HEK293 (cell line): ENCODE data around the gene NAALADL2.

Experiments used
- CTCF ChIA-PET: fragments of 350-600 bp; formaldehyde crosslinking; extraction: SDS; loops from one replicate; lab custom pipeline; 2021; ENCODE audit warnings: antibody characterized with exemption; lab: Yijun Ruan, JAX
- POLR2A ChIA-PET: fragments of 300-600 bp; formaldehyde crosslinking; extraction: SDS; loops from one replicate; lab custom pipeline; 2020; ENCODE audit warnings: antibody characterized with exemption, inconsistent platforms; lab: Yijun Ruan, JAX
- H3K27ac ChIP-seq: fragments of 200-500 bp; sonication (Bioruptor generic); 2 replicates; pipeline ENCODE4 v1.5.1; 2014; ENCODE audit warnings: low read depth, low read length, control low read depth, inconsistent platforms; ENCODE audit errors: extremely low read depth
- H3K36me3 ChIP-seq, 2 experiments: fragments of 200-500 bp in 1 of 2; sonication (Bioruptor generic) in 1 of 2; 1 replicate in 1 of 2; 2 replicates in 1 of 2; pipeline ENCODE4 v1.5.1; 2014 to 2017; ENCODE audit warnings: inconsistent platforms in 2 of 2, low read length in 2 of 2; ENCODE audit not compliant: control insufficient read depth in 2 of 2, insufficient read depth in 1 of 2
- H3K4me1 ChIP-seq: fragments of 200-500 bp; sonication (Bioruptor generic); 2 replicates; pipeline ENCODE4 v1.5.1; 2014; ENCODE audit warnings: mild to moderate bottlenecking, low read length, inconsistent platforms; ENCODE audit not compliant: control insufficient read depth, insufficient read depth
- H3K4me3 ChIP-seq: 2 replicates; pipeline ENCODE4 v1.5.1; 2011; ENCODE audit warnings: low read depth, mild to moderate bottlenecking, control low read depth, low read length, moderate library complexity
- H3K9me3 ChIP-seq: fragments of 200-500 bp; sonication (Bioruptor generic); 2 replicates; pipeline ENCODE4 v1.5.1; 2014; ENCODE audit warnings: low read depth, low read length, inconsistent platforms; ENCODE audit not compliant: control insufficient read depth, insufficient read depth
- IKZF3 ChIP-seq: fragments of 450-650 bp; IDR thresholded peaks from 2 replicates; pipeline ENCODE4 v1.5.0; 2018; ENCODE audit warnings: missing biosample characterization, mild to moderate bottlenecking, missing genetic modification characterization, moderate library complexity
- KLF9 ChIP-seq: fragments of 450-650 bp; formaldehyde crosslinking; IDR thresholded peaks from 2 replicates; pipeline ENCODE4 v1.5.1; 2016; ENCODE audit warnings: missing biosample characterization, missing genetic modification characterization, low read depth
- MYNN ChIP-seq: fragments of 450-650 bp; formaldehyde crosslinking; IDR thresholded peaks from 2 replicates; pipeline ENCODE4 v1.5.1; 2016; ENCODE audit warnings: missing biosample characterization, missing genetic modification characterization, borderline replicate concordance
- OSR2 ChIP-seq: fragments of 450-650 bp; formaldehyde crosslinking; IDR thresholded peaks from 2 replicates; pipeline ENCODE4 v1.5.1; 2016; ENCODE audit warnings: missing biosample characterization, missing genetic modification characterization
- PRDM1 ChIP-seq: fragments of 450-650 bp; formaldehyde crosslinking; IDR thresholded peaks from 2 replicates; pipeline ENCODE4; 2016; ENCODE audit warnings: missing biosample characterization, missing genetic modification characterization
- ZBTB48 ChIP-seq: fragments of 450-650 bp; formaldehyde crosslinking; IDR thresholded peaks from 2 replicates; pipeline ENCODE4 v1.5.1; 2016; ENCODE audit warnings: missing biosample characterization, missing genetic modification characterization
- ZFP3 ChIP-seq: fragments of 450-650 bp; formaldehyde crosslinking; IDR thresholded peaks from 2 replicates; pipeline ENCODE4 v1.5.1; 2016; ENCODE audit warnings: low read depth, missing biosample characterization, missing genetic modification characterization
- ZNF2 ChIP-seq: fragments of 450-650 bp; formaldehyde crosslinking; IDR thresholded peaks from 2 replicates; pipeline ENCODE4 v1.5.1; 2016; ENCODE audit warnings: missing biosample characterization, missing genetic modification characterization
- ZNF248 ChIP-seq: fragments of 450-650 bp; formaldehyde crosslinking; IDR thresholded peaks from 2 replicates; pipeline ENCODE4 v1.5.1; 2017; ENCODE audit warnings: missing biosample characterization, missing genetic modification characterization
- ZNF426 ChIP-seq: fragments of 450-650 bp; formaldehyde crosslinking; IDR thresholded peaks from 2 replicates; pipeline ENCODE4 v1.5.1; 2017; ENCODE audit warnings: missing biosample characterization, missing genetic modification characterization, mild to moderate bottlenecking, inconsistent platforms, moderate library complexity
- ZNF501 ChIP-seq: fragments of 450-650 bp; formaldehyde crosslinking; IDR thresholded peaks from 2 replicates; pipeline ENCODE4 v1.5.1; 2016; ENCODE audit warnings: missing biosample characterization, missing genetic modification characterization
- ZNF600 ChIP-seq: fragments of 450-650 bp; formaldehyde crosslinking; IDR thresholded peaks from 2 replicates; pipeline ENCODE4 v1.5.1; 2016; ENCODE audit warnings: missing biosample characterization, missing genetic modification characterization
- TF ChIP-seq, protein P1 (sequence below): fragments of 450-650 bp; formaldehyde crosslinking; IDR thresholded peaks from 2 replicates; pipeline ENCODE4 v1.5.1; 2016; ENCODE audit warnings: missing biosample characterization, missing genetic modification characterization, borderline replicate concordance
- TF ChIP-seq, protein P2 (sequence below): fragments of 450-650 bp; formaldehyde crosslinking; IDR thresholded peaks from 2 replicates; pipeline ENCODE4 v1.5.1; 2016; ENCODE audit warnings: missing biosample characterization, missing genetic modification characterization
- TF ChIP-seq, protein P3 (sequence below): fragments of 450-650 bp; formaldehyde crosslinking; IDR thresholded peaks from 2 replicates; pipeline ENCODE4 v1.5.1; 2017; ENCODE audit warnings: missing biosample characterization, missing genetic modification characterization
- TF ChIP-seq, protein P4 (sequence below): fragments of 450-650 bp; formaldehyde crosslinking; IDR thresholded peaks from 2 replicates; pipeline ENCODE4 v1.5.1; 2016; ENCODE audit warnings: missing biosample characterization, missing genetic modification characterization

Gene NAALADL2

DNA sequence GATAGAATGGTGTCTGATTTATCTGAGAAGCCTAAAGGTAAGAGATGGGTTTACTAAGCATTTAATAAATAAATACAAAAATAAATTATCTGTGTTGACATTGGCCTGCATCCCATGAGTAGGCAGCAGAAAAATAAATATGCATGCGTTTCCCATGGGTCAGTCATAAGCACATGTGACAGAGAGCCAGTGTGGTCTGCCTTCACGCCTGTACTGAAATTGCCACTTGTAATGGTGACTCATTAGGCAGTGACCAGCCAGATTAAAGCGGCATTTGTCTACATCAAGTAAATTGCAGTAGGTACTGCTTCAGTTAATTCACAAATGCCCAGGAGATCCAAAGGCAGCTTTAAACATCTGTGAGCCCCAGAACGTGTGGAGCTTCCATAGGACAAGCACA is 399.6 kb downstream of the NAALADL2 start (continued):
- TF ChIP-seq, protein P1, sequence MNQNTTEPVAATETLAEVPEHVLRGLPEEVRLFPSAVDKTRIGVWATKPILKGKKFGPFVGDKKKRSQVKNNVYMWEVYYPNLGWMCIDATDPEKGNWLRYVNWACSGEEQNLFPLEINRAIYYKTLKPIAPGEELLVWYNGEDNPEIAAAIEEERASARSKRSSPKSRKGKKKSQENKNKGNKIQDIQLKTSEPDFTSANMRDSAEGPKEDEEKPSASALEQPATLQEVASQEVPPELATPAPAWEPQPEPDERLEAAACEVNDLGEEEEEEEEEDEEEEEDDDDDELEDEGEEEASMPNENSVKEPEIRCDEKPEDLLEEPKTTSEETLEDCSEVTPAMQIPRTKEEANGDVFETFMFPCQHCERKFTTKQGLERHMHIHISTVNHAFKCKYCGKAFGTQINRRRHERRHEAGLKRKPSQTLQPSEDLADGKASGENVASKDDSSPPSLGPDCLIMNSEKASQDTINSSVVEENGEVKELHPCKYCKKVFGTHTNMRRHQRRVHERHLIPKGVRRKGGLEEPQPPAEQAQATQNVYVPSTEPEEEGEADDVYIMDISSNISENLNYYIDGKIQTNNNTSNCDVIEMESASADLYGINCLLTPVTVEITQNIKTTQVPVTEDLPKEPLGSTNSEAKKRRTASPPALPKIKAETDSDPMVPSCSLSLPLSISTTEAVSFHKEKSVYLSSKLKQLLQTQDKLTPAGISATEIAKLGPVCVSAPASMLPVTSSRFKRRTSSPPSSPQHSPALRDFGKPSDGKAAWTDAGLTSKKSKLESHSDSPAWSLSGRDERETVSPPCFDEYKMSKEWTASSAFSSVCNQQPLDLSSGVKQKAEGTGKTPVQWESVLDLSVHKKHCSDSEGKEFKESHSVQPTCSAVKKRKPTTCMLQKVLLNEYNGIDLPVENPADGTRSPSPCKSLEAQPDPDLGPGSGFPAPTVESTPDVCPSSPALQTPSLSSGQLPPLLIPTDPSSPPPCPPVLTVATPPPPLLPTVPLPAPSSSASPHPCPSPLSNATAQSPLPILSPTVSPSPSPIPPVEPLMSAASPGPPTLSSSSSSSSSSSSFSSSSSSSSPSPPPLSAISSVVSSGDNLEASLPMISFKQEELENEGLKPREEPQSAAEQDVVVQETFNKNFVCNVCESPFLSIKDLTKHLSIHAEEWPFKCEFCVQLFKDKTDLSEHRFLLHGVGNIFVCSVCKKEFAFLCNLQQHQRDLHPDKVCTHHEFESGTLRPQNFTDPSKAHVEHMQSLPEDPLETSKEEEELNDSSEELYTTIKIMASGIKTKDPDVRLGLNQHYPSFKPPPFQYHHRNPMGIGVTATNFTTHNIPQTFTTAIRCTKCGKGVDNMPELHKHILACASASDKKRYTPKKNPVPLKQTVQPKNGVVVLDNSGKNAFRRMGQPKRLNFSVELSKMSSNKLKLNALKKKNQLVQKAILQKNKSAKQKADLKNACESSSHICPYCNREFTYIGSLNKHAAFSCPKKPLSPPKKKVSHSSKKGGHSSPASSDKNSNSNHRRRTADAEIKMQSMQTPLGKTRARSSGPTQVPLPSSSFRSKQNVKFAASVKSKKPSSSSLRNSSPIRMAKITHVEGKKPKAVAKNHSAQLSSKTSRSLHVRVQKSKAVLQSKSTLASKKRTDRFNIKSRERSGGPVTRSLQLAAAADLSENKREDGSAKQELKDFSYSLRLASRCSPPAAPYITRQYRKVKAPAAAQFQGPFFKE (tag by site-specific recombination) = no peak

DNA sequence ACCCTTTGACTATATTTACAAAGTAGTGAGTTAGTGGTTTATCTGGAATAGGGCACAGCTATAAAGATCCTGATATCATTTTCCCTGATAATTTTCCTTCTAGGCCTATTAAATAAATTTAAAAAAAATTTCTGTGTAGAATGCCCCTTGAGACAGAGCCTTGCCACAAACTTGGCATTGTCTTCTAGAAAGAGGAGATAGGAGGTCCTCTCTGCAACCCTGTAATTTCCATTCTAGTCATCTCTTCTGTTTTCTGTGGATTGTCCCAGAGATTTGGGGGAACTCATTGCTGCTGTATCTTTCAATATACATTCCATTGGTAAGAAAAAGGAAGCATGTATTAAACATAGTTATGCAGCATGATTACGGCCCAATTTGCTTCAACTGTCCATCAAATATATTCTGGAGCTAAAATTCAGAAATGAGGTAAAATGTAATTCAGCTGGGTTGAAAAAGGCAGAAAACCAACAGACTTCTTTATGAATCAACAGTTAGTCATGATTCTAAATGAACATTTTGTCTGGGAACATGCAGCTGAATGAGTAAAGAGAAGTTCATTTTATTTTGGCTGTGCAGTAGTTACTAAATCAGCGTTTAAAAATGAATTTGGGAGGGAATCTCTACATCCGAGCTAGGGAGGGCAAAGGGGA is 401.1 kb downstream of the NAALADL2 start:
- CTCF ChIA-PET = no interaction called here
- no peak for TF ChIP-seq ZFP3 (tag by site-specific recombination)
- TF ChIP-seq PRDM1 (tag by site-specific recombination) = no peak
- no peak for TF ChIP-seq ZBTB48 (tag by site-specific recombination)
- TF ChIP-seq ZNF426 (tag by site-specific recombination) = no peak
- TF ChIP-seq, protein P2, sequence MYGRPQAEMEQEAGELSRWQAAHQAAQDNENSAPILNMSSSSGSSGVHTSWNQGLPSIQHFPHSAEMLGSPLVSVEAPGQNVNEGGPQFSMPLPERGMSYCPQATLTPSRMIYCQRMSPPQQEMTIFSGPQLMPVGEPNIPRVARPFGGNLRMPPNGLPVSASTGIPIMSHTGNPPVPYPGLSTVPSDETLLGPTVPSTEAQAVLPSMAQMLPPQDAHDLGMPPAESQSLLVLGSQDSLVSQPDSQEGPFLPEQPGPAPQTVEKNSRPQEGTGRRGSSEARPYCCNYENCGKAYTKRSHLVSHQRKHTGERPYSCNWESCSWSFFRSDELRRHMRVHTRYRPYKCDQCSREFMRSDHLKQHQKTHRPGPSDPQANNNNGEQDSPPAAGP = no peak
- no peaks in the 10 kb centered on the region for H3K4me1 ChIP-seq
- H3K9me3 ChIP-seq = no peaks in the 10 kb centered on the region
- H3K36me3 ChIP-seq = no peaks in the 10 kb centered on the region
- H3K27ac ChIP-seq = no peak overlapping the region
- POLR2A ChIA-PET = no interaction called here
- no peak overlapping the region for H3K4me3 ChIP-seq

DNA sequence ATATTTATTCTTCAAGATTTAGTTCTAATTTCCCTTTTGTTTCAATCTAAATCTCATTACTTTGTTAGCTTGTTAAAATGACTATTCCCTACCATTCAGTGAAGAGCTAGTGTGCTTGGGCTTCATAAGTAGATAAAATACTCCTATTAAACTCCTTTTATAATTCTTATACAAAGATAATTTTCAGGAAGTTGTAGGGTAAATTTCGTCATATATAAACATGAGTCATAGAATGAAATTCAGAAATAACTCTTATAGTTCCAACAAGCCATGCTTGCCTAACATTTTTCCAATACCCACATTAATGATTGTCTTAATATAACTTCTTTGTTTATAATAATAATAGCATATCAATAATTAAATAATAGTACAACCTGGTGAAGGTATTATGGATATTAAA is 407.3 kb downstream of the NAALADL2 start:
- ChIA-PET POLR2A (no interaction called here), CTCF (no interaction called here)
- TF ChIP-seq ZNF2 (tag by site-specific recombination) (no peak), PRDM1 (tag by site-specific recombination) (no peak), MYNN (no peak), KLF9 (tag by site-specific recombination) (no peak), OSR2 (no peak), ZNF248 (tag by site-specific recombination) (no peak), ZNF501 (tag by site-specific recombination) (no peak), ZNF600 (no peak), IKZF3 (tag by site-specific recombination) (no peak)
- TF ChIP-seq, protein P3, sequence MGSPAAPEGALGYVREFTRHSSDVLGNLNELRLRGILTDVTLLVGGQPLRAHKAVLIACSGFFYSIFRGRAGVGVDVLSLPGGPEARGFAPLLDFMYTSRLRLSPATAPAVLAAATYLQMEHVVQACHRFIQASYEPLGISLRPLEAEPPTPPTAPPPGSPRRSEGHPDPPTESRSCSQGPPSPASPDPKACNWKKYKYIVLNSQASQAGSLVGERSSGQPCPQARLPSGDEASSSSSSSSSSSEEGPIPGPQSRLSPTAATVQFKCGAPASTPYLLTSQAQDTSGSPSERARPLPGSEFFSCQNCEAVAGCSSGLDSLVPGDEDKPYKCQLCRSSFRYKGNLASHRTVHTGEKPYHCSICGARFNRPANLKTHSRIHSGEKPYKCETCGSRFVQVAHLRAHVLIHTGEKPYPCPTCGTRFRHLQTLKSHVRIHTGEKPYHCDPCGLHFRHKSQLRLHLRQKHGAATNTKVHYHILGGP = no peak
- TF ChIP-seq, protein P4, sequence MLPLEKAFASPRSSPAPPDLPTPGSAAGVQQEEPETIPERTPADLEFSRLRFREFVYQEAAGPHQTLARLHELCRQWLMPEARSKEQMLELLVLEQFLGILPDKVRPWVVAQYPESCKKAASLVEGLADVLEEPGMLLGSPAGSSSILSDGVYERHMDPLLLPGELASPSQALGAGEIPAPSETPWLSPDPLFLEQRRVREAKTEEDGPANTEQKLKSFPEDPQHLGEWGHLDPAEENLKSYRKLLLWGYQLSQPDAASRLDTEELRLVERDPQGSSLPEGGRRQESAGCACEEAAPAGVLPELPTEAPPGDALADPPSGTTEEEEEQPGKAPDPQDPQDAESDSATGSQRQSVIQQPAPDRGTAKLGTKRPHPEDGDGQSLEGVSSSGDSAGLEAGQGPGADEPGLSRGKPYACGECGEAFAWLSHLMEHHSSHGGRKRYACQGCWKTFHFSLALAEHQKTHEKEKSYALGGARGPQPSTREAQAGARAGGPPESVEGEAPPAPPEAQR = no peak

More for the DNA sequence above, 407.3 kb downstream of the NAALADL2 start:
- peaks cover 7% of the 10 kb centered on the region; the same call in 1 of the 2 replicates for H3K4me1 ChIP-seq
- H3K36me3 ChIP-seq = no peaks in the 10 kb centered on the region
- H3K4me3 ChIP-seq = no peak overlapping the region
- H3K9me3 ChIP-seq = no peaks in the 10 kb centered on the region
- H3K27ac ChIP-seq = no peak overlapping the region
